ENCODE measurements around the gene CAND2. TPM values are rescaled to one million over a fixed set of nuclear protein-coding genes. Genes with fewer than 3 reads are reported as not detected.

The CAND2 gene
- total and polyA plus RNA-seq, 2 of the 8 experiments (the other 6 are each of a cell fraction or from before 2014, with no cell fraction given) = 8.7 TPM

GRCh38 chr3:12815078-12815477, 18.6 kb downstream of the CAND2 start:
- no peak overlapping the region for H3K4ac ChIP-seq (replicated peaks; ENCODE audit: insufficient read length, low read depth, low read length)
- no peak overlapping the region for H3K56ac ChIP-seq (replicated peaks; ENCODE audit: insufficient read length, low read depth, low read length)
- H3K14ac ChIP-seq (ENCODE audit: insufficient read length) = no peak overlapping the region
- H4K5ac ChIP-seq (ENCODE audit: insufficient read length, low read depth, low read length) = no peak overlapping the region
- no peak overlapping the region for H2AK5ac ChIP-seq (ENCODE audit: low read depth, low read length)
- no peak overlapping the region for H3K18ac ChIP-seq (ENCODE audit: extremely low read depth, low read length)
- H2AFZ ChIP-seq (ENCODE audit: low read length) = no peak overlapping the region
- no peaks in the 10 kb centered on the region for H3K27me3 ChIP-seq (replicated peaks in 1 of 4; ENCODE audit: control insufficient read depth in 3 of 4, extremely low read depth in 1 of 4, insufficient read depth in 3 of 4, low read length in 3 of 4)
- no peak overlapping the region for H3K23ac ChIP-seq (ENCODE audit: insufficient read length)
- no peak overlapping the region for H3K4me3 ChIP-seq (ENCODE audit: extremely low read depth in 1 of 4, insufficient read depth in 2 of 4, low read depth in 3 of 4, low read length in 4 of 4)
- no peaks in the 10 kb centered on the region for H3K79me2 ChIP-seq (ENCODE audit: control insufficient read depth in 1 of 2, insufficient read depth in 2 of 2, low read length in 2 of 2)
- H3K27ac ChIP-seq (ENCODE audit: low read depth, low read length) = no peak overlapping the region
- H3K23me2 ChIP-seq (ENCODE audit: low read depth, low read length) = no peaks in the 10 kb centered on the region; the same call in 1 of the 2 replicates
- no peak overlapping the region for H2BK5ac ChIP-seq (ENCODE audit: low read depth, low read length)
- H2BK12ac ChIP-seq (ENCODE audit: low read depth, low read length) = no peak overlapping the region
- H3K4me1 ChIP-seq (replicated peaks in 1 of 4; ENCODE audit: control insufficient read depth in 3 of 4, insufficient read depth in 4 of 4, low read length in 3 of 4) = peaks cover 0 to 7% (median 4%) of the 10 kb centered on the region in 4 experiments; a peak in 4 of 7 replicates
- no peak overlapping the region for H2BK20ac ChIP-seq (ENCODE audit: low read length)
- H4K20me1 ChIP-seq (replicated peaks in 1 of 2; ENCODE audit: control insufficient read depth in 1 of 2, insufficient read depth in 2 of 2, low read length in 2 of 2) = peaks cover 2 to 3% of the 10 kb centered on the region in 2 experiments
- H3K79me1 ChIP-seq (ENCODE audit: low read depth, low read length) = no peaks in the 10 kb centered on the region
- H2BK15ac ChIP-seq (ENCODE audit: low read length) = no peak overlapping the region
- H4K91ac ChIP-seq (replicated peaks; ENCODE audit: insufficient read length, low read length) = no peak overlapping the region
- 90% methylated on average over 22 of the region's 24 CpGs; no CpG with 5 or more reads in 1 of the 2 experiments for WGBS, 2 experiments (ENCODE audit: extremely low coverage in 1 of 2, insufficient coverage in 1 of 2, insufficient read length in 1 of 2, insufficient replicate concordance in 2 of 2, low coverage in 1 of 2, low lambda C conversion rate in 2 of 2, missing lambda C conversion rate in 1 of 2)
- ChIA-PET POLR2A (ENCODE audit: partially characterized antibody) (interaction anchor here (1.5 to 28.5 kb wide), 3 partner anchors 18 to 87 kb away, joined by 5 to 661 read pairs (median 5); partner anchors contain the start of genes CAND2 and RPL32), CTCF (ENCODE audit: partially characterized antibody) (interaction anchor here (0.9 to 10.2 kb wide), 13 partner anchors 11 to 110 kb away, joined by 3 to 83 read pairs (median 4); partner anchors contain the start of gene TMEM40)
- DNase-seq (ENCODE audit: low read depth in 1 of 2, low spot score in 2 of 2) (no peak), FAIRE-seq (no peak)
- peaks cover 4 to 13% (median 9%) of the 10 kb centered on the region in 4 experiments; a peak in 5 of 8 replicates for H3K36me3 ChIP-seq (ENCODE audit: control insufficient read depth in 2 of 4, insufficient read depth in 4 of 4, low read length in 3 of 4)
- H2BK120ac ChIP-seq (replicated peaks; ENCODE audit: low read depth, low read length) = no peak overlapping the region
- H3K9me3 ChIP-seq (ENCODE audit: insufficient read depth in 2 of 2, low read depth in 1 of 2, low read length in 1 of 2) = no peaks in the 10 kb centered on the region
- no peak overlapping the region for H4K8ac ChIP-seq (ENCODE audit: extremely low read depth, insufficient read depth, low read length)
- H3K9ac ChIP-seq (replicated peaks in 1 of 4; ENCODE audit: extremely low read depth in 1 of 4, low read depth in 3 of 4, low read length in 3 of 4) = no peak overlapping the region
- no peak overlapping the region for H3K4me2 ChIP-seq (ENCODE audit: insufficient read depth in 1 of 2, low read depth in 2 of 2, low read length in 2 of 2)
- TF ChIP-seq SIX5 (IDR thresholded peaks at IDR 0.05; ENCODE audit: low read depth, low read length) (no peak), ASH2L (IDR thresholded peaks at IDR 0.05; ENCODE audit: low read length) (no peak), BACH1 (IDR thresholded peaks at IDR 0.05; ENCODE audit: low read length) (no peak), ATF2 (IDR thresholded peaks at IDR 0.05; ENCODE audit: low read length) (no peak), SP4 (IDR thresholded peaks at IDR 0.05; ENCODE audit: low read length) (no peak), POU5F1 (IDR thresholded peaks at IDR 0.05; ENCODE audit: low read depth, low read length) (no peak), CHD2 (IDR thresholded peaks at IDR 0.05; ENCODE audit: low read length) (no peak), SP1 (IDR thresholded peaks at IDR 0.05; ENCODE audit: low read depth, low read length) (no peak), CREB1 (IDR thresholded peaks at IDR 0.05) (no peak), E2F6 (IDR thresholded peaks at IDR 0.05) (no peak), TAF1 (IDR thresholded peaks at IDR 0.05; ENCODE audit: low read depth, low read length) (no peak)

Measured in H1 (cell line).